OCI-LY1 (cell line): ENCODE measurements around the gene C17orf78.

Source experiments
- H2AFZ ChIP-seq: fragments of 200-600 bp; sonication (generic), shearing (Covaris generic); 2 replicates; pipeline ENCODE4 v1.6.0; 2014; ENCODE audit warnings: antibody characterized with exemption, mild to moderate bottlenecking, low read length
- H3F3A ChIP-seq: fragments of 200-600 bp; sonication (generic), shearing (Covaris generic); 2 replicates; pipeline ENCODE4 v1.6.0; 2014; ENCODE audit warnings: mild to moderate bottlenecking, antibody characterized with exemption, low read length, moderate library complexity; ENCODE audit not compliant: insufficient read depth
- H3K27ac ChIP-seq: fragments of 200-600 bp; sonication (generic); 2 replicates; pipeline ENCODE4 v1.5.1; 2014; ENCODE audit warnings: low read length, mixed run types, mild to moderate bottlenecking, low read depth; ENCODE audit not compliant: poor library complexity, severe bottlenecking
- H3K27me3 ChIP-seq: fragments of 200-600 bp; sonication (generic); 2 replicates; pipeline ENCODE4 v1.6.0; 2014; ENCODE audit warnings: antibody characterized with exemption, mild to moderate bottlenecking, low read length, moderate library complexity; ENCODE audit not compliant: insufficient read depth
- H3K36me3 ChIP-seq: fragments of 200-600 bp; sonication (generic); 2 replicates; pipeline ENCODE4 v1.6.1; 2014; ENCODE audit warnings: mild to moderate bottlenecking, antibody characterized with exemption, low read length, moderate library complexity, mixed read lengths; ENCODE audit not compliant: insufficient read depth
- H3K4me1 ChIP-seq: fragments of 200-600 bp; sonication (generic); 2 replicates; pipeline ENCODE4 v1.5.1; 2014; ENCODE audit warnings: mild to moderate bottlenecking, low read length, moderate library complexity; ENCODE audit not compliant: insufficient read depth, severe bottlenecking
- H3K4me2 ChIP-seq: fragments of 200-600 bp; sonication (generic), shearing (Covaris generic); 2 replicates; pipeline ENCODE4 v1.6.1; 2014; ENCODE audit warnings: low read length
- H3K4me3 ChIP-seq: fragments of 200-600 bp; sonication (generic); 2 replicates; pipeline ENCODE4 v1.5.1; 2014; ENCODE audit warnings: low read length, low read depth, mild to moderate bottlenecking, mixed read lengths; ENCODE audit not compliant: poor library complexity, severe bottlenecking
- H3K79me2 ChIP-seq: fragments of 200-600 bp; shearing (Covaris generic); 2 replicates; pipeline ENCODE4 v1.6.1; 2016; ENCODE audit warnings: mixed run types, low read length, mixed read lengths; ENCODE audit not compliant: insufficient read depth
- H3K9ac ChIP-seq: fragments of 200-600 bp; sonication (generic), shearing (Covaris generic); 2 replicates; pipeline ENCODE4 v1.6.1; 2014; ENCODE audit warnings: mild to moderate bottlenecking, low read length, mixed read lengths
- H3K9me2 ChIP-seq: fragments of 200-600 bp; sonication (generic), shearing (Covaris generic); 2 replicates; pipeline ENCODE4 v1.6.1; 2014; ENCODE audit warnings: low read depth, mild to moderate bottlenecking, low read length, mixed read lengths
- H3K9me3 ChIP-seq: fragments of 200-600 bp; shearing (Covaris generic); 2 replicates; pipeline ENCODE4 v1.6.1; 2014; ENCODE audit warnings: low read length, mixed read lengths
- H4K20me1 ChIP-seq: fragments of 200-600 bp; sonication (generic), shearing (Covaris generic); 2 replicates; pipeline ENCODE4 v1.6.0; 2016; ENCODE audit warnings: mild to moderate bottlenecking, low read length; ENCODE audit not compliant: insufficient read depth
- CTCF ChIP-seq: fragments of 200-600 bp; sonication (generic), shearing (Covaris generic); IDR thresholded peaks from 2 replicates; pipeline ENCODE4 v1.5.1; 2017; ENCODE audit warnings: mild to moderate bottlenecking, antibody characterized with exemption, low read length, moderate library complexity, mixed read lengths
- EZH2 ChIP-seq: fragments of 200-600 bp; sonication (generic), shearing (Covaris generic); IDR thresholded peaks from 2 replicates; pipeline ENCODE4 v1.8.0; 2017; ENCODE audit warnings: borderline replicate concordance, mixed run types, mild to moderate bottlenecking, antibody characterized with exemption, low read length, moderate library complexity, mixed read lengths

The C17orf78 gene

DNA sequence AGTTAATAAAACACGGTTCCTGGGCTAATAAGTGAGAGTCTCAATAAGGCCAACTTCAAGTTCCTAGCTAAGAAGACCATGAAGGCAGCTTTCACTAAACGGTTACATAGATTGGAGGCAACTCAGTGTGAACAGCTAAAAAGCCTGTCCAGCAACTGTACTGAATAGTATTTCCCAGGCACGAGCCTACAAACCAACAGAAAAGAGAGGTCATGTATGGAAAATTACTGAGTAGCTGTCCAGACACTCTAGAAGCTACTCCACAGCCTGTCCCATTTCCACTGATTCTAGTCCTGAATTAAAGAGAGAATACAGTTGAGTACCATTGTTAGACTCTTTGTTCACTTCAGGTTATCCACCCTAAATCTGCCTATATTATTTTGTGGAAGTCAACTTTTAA, 36.5 kb upstream of the C17orf78 start:
- Histone ChIP-seq H4K20me1 (no peaks in the 10 kb centered on the region), H3K4me3 (no peak overlapping the region), H3K9ac (no peak overlapping the region), H3K9me3 (no peaks in the 10 kb centered on the region), H3K9me2 (no peaks in the 10 kb centered on the region), H3K27ac (no peak overlapping the region), H3K36me3 (peaks cover 51% of the 10 kb centered on the region), H3K4me2 (no peak overlapping the region), H3K79me2 (peaks cover 44% of the 10 kb centered on the region), H3F3A (no peaks in the 10 kb centered on the region), H2AFZ (no peak overlapping the region), H3K27me3 (no peaks in the 10 kb centered on the region), H3K4me1 (no peaks in the 10 kb centered on the region)
- TF ChIP-seq EZH2 (no peak), CTCF (no peak)

- no peaks in the 10 kb centered on the region for H3F3A ChIP-seq
Measured at GRCh38 chr17:37340804-37341203, 35.0 kb upstream of the C17orf78 start.

GRCh38 chr17:37342589-37342988, 33.2 kb upstream of the C17orf78 start:
- Histone ChIP-seq H3K9ac (no peak overlapping the region), H3K4me3 (no peak overlapping the region), H2AFZ (no peak overlapping the region), H4K20me1 (no peaks in the 10 kb centered on the region), H3F3A (no peaks in the 10 kb centered on the region), H3K27me3 (no peaks in the 10 kb centered on the region), H3K79me2 (peaks cover 69% of the 10 kb centered on the region), H3K4me2 (no peak overlapping the region), H3K9me3 (0 out of 2 replicates have a peak, but pooled peaks cover 4% of the 10 kb centered on the region), H3K27ac (no peak overlapping the region), H3K4me1 (no peaks in the 10 kb centered on the region), H3K9me2 (no peaks in the 10 kb centered on the region), H3K36me3 (peaks cover 62% of the 10 kb centered on the region)
- TF ChIP-seq EZH2: no peak
- TF ChIP-seq CTCF: no peak

More at GRCh38 chr17:37340804-37341203, 35.0 kb upstream of the C17orf78 start:
- Histone ChIP-seq H3K9me3 (no peaks in the 10 kb centered on the region), H3K4me2 (no peak overlapping the region), H3K36me3 (peaks cover 64% of the 10 kb centered on the region), H3K79me2 (peaks cover 52% of the 10 kb centered on the region), H3K9ac (no peak overlapping the region), H3K27ac (no peak overlapping the region), H2AFZ (no peak overlapping the region), H3K4me1 (no peaks in the 10 kb centered on the region), H4K20me1 (no peaks in the 10 kb centered on the region), H3K9me2 (no peaks in the 10 kb centered on the region), H3K27me3 (no peaks in the 10 kb centered on the region), H3K4me3 (no peak overlapping the region)
- TF ChIP-seq CTCF (no peak), EZH2 (no peak)
